Limb (tissue), 2 donors: ENCODE results near the gene A4GNT.
"Not testable (repeated sequence)": the region's sequence is repeated elsewhere in the genome, so short reads cannot be mapped to it uniquely, and the experiment has no call there.

Experiments used
- DNase-seq, 2 donors: peaks; one replicate each; pipeline ENCODE4 v3.0.0-alpha.2; 2016; ENCODE audit errors: extremely low spot score in 2 of 2

The A4GNT gene

GRCh38 chr3:138132239-138132638, at the start of gene A4GNT:
TSS of gene A4GNT (minus strand) at chr3:138132390. CDS start at chr3:138131256, 1,134 bp downstream.
- no peak for DNase-seq

- DNase-seq = no peak
Observed at GRCh38 chr3:138180375-138181029, 48.3 kb upstream of the A4GNT start.

GRCh38 chr3:138174421-138175131, 42.4 kb upstream of the A4GNT start, which contains the start of gene DBR1:
TSS of gene DBR1 (minus strand) at chr3:138174921. CDS start at chr3:138174795, 126 bp downstream.
- peak; percentile 84 to 86 for DNase-seq

- no peak for DNase-seq
Observed at GRCh38 chr3:138173769-138174420, 41.7 kb upstream of the A4GNT start.

GRCh38 chr3:138172625-138173024, 40.4 kb upstream of the A4GNT start:
- DNase-seq = no peak

GRCh38 chr3:138165061-138165460, 32.9 kb upstream of the A4GNT start:
- no peak for DNase-seq

GRCh38 chr3:138157743-138158142, 25.6 kb upstream of the A4GNT start:
- DNase-seq = no peak

GRCh38 chr3:138154534-138154933, 22.3 kb upstream of the A4GNT start:
- no peak for DNase-seq

GRCh38 chr3:138148503-138148902, 16.3 kb upstream of the A4GNT start:
- DNase-seq = no peak

- not testable (repeated sequence) for DNase-seq
Observed at GRCh38 chr3:138142181-138142580, 10.0 kb upstream of the A4GNT start.

- no peak for DNase-seq
Observed at GRCh38 chr3:138140940-138141339, 8.8 kb upstream of the A4GNT start.

- no peak for DNase-seq
Observed at GRCh38 chr3:138139691-138140090, 7.5 kb upstream of the A4GNT start.

GRCh38 chr3:138137861-138138260, 5.7 kb upstream of the A4GNT start:
- DNase-seq = no peak

GRCh38 chr3:138136201-138136600, 4.0 kb upstream of the A4GNT start:
- no peak for DNase-seq

- no peak for DNase-seq
Observed at GRCh38 chr3:138135833-138136194, 3.6 kb upstream of the A4GNT start.

GRCh38 chr3:138135146-138135832, 3.1 kb upstream of the A4GNT start:
- no peak for DNase-seq

GRCh38 chr3:138127636-138128365, 4.4 kb downstream of the A4GNT start:
- DNase-seq = no peak

- no peak for DNase-seq
Observed at GRCh38 chr3:138125548-138126221, 6.5 kb downstream of the A4GNT start.

GRCh38 chr3:138124706-138125355, 7.4 kb downstream of the A4GNT start:
- DNase-seq = peak in 1 of 2 donors; percentile 43

GRCh38 chr3:138124188-138124587, 8.0 kb downstream of the A4GNT start:
- DNase-seq = no peak
